AG09309 (cell line): ENCODE results near the gene CPVL.

Experiments used
- DNase-seq: peaks from one replicate; pipeline ENCODE4 v3.0.0-alpha.2; 2010; ENCODE audit warnings: low read depth
- H3K4me3 ChIP-seq: 2 replicates; pipeline ENCODE4 v1.5.1; 2011; ENCODE audit warnings: mild to moderate bottlenecking, low read depth, low read length, moderate library complexity; ENCODE audit not compliant: control insufficient read depth
- CTCF ChIP-seq: IDR thresholded peaks from 2 replicates; pipeline ENCODE4 v1.5.1; 2011; ENCODE audit warnings: mild to moderate bottlenecking, low read depth, low read length, inconsistent platforms; ENCODE audit not compliant: insufficient read depth, control insufficient read depth; ENCODE audit errors: missing control alignments

CPVL gene

GRCh38 chr7:28984631-28985030, 161.7 kb downstream of the CPVL start:
- TF ChIP-seq CTCF = no peak
- H3K4me3 ChIP-seq = no peak overlapping the region
- peak; percentile 76 for DNase-seq

- TF ChIP-seq CTCF = no peak
- DNase-seq = no peak
- no peak overlapping the region for H3K4me3 ChIP-seq
Measured at GRCh38 chr7:28984217-28984616, 162.1 kb downstream of the CPVL start.

GRCh38 chr7:28983396-28984190, 162.7 kb downstream of the CPVL start:
- no peak for TF ChIP-seq CTCF
- no peak overlapping the region for H3K4me3 ChIP-seq
- DNase-seq = no peak

- H3K4me3 ChIP-seq = no peak overlapping the region
- DNase-seq = no peak
- no peak for TF ChIP-seq CTCF
Measured at GRCh38 chr7:28981161-28981465, 165.2 kb downstream of the CPVL start.

GRCh38 chr7:28980451-28981160, 165.7 kb downstream of the CPVL start:
- TF ChIP-seq CTCF = no peak
- no peak for DNase-seq
- H3K4me3 ChIP-seq = no peak overlapping the region

- H3K4me3 ChIP-seq = no peak overlapping the region
- TF ChIP-seq CTCF = no peak
- DNase-seq = no peak
Measured at GRCh38 chr7:28979776-28980175, 166.6 kb downstream of the CPVL start.
